Dendritic cell treated with granulocyte-macrophage colony-stimulating factor and Interleukin-4, amounts not matched to agents 40 ng/mL and 50 ng/mL, for 4 days (primary cell): ENCODE results near the gene KRT35.

Experiments
- H3K27ac Mint-ChIP-seq: one replicate; pipeline ENCODE4 v1.8.0; 2022; ENCODE audit warnings: mild to moderate bottlenecking, mixed read lengths
- H3K27me3 Mint-ChIP-seq: one replicate; pipeline ENCODE4 v1.8.0; 2022; ENCODE audit warnings: mild to moderate bottlenecking, mixed read lengths
- H3K36me3 Mint-ChIP-seq: one replicate; pipeline ENCODE4 v1.8.0; 2022; ENCODE audit warnings: low read depth, mixed read lengths
- H3K4me1 Mint-ChIP-seq: one replicate; pipeline ENCODE4 v1.8.0; 2022; ENCODE audit warnings: low read depth, mixed read lengths
- H3K4me3 Mint-ChIP-seq: one replicate; pipeline ENCODE4 v1.8.0; 2022; ENCODE audit warnings: mild to moderate bottlenecking, moderate library complexity, mixed read lengths
- H3K9me3 Mint-ChIP-seq: one replicate; pipeline ENCODE4 v1.8.0; 2022; ENCODE audit warnings: mixed read lengths
- intact Hi-C: fragments of 100-400 bp; cut with micrococcal nuclease; formaldehyde crosslinking; loops from one replicate; pipeline ENCODE4 v1.15.0; 2022

KRT35 gene

DNA sequence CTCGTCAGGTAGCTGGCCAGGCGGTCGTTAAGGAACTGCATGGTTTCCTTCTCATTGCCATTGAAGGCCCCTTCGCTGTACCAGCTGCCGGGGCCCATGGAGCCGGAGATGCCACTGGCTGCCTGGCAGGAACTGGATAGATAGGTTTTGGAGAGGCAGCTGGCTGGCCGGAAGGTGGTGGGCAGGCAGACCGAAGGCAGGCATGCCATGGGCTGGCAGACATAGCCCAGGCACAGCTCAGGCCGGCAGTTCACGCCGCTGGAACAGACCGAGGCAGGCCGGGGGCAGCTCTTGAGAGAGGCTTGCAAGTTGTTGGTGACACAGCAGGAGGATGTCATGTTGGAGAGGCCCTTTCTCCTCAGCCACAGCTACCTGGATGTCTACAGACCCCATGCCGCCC is 14.0 kb downstream of the KRT35 start, which contains the start of gene KRT32:
Gene KRT32 (minus strand): TSS at position 399 of the 400 bp plus-strand sequence. CDS start 61 bp downstream, at position 338.
- Mint-ChIP-seq H3K27ac (no peak within 1 kb of the TSS), H3K27me3 (peaks cover 15% of the 10 kb centered on the region), H3K9me3 (no peaks in the 10 kb centered on the region), H3K36me3 (no peaks in the 10 kb centered on the region), H3K4me1 (no peaks in the 10 kb centered on the region), H3K4me3 (no peak within 1 kb of the TSS)
- intact Hi-C loops, result no loop called here

DNA sequence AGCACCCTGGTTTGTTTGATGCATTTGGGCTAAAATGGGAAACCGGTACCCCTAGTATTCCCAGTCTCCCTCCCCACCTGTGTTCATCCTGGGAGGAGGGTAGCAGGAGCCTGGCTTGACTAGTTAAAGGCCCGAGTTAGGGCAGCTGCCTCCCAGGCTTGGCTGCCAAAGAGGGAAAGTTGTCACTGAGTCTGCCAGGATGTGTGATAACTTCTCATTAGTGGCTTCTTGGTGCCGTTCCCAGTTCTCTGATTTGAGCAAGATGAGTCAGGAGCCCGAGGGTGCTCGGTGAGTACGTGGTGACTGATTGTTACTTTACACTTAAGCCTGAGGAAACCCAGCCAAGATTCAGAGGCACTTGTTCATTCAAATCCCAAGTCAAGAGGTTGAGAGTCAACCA is 16.3 kb downstream of the KRT35 start:
- Mint-ChIP-seq H3K9me3 (no peaks in the 10 kb centered on the region), H3K36me3 (no peaks in the 10 kb centered on the region), H3K27ac (no peak overlapping the region), H3K4me1 (no peaks in the 10 kb centered on the region), H3K27me3 (peaks cover 12% of the 10 kb centered on the region), H3K4me3 (no peak overlapping the region)
- intact Hi-C loops, result no loop called here

DNA sequence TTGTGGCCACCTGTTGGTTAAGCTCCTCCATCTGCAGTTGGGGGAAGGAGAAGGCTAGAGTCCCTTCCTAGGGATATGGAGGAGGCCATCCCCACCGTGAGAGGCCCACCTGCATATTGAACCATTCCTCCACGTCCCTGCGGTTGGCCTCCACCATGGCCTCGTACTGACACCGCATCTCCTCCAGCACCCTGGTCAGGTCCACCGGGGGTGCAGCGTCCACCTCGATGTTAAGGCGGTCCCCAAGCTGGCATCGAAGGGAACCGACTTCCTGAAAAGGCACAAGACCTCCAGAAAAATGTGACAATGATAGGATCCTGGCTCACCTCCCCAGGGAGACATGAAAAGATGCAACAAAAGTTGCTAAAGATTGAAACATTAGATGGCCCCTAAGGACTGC is 16.8 kb downstream of the KRT35 start:
- no peaks in the 10 kb centered on the region for H3K9me3 Mint-ChIP-seq
- peaks cover 10% of the 10 kb centered on the region for H3K27me3 Mint-ChIP-seq
- intact Hi-C loops, result no loop called here
- no peaks in the 10 kb centered on the region for H3K36me3 Mint-ChIP-seq
- H3K4me3 Mint-ChIP-seq, result no peak overlapping the region
- H3K27ac Mint-ChIP-seq, result no peak overlapping the region
- H3K4me1 Mint-ChIP-seq, result no peaks in the 10 kb centered on the region

DNA sequence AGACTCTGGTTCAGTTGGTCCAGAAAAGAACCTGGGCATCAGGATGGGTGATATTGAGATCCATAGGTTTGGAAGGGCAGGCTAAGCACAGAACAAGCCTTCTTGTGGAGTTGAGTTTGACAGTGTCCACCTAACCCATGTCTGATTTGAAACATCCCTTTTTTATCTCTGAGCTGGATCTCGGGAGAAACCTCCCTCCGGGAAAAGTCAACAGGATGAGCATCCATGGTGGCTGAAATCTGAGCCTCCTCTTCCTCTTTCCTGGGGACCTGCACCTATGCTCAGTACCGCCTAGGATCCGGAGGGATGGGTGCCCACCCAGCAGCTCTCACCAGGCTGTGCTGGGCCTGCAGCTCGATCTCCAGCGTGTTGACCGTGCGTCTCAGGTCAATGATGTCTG is 17.2 kb downstream of the KRT35 start:
- Mint-ChIP-seq H3K27ac (no peak overlapping the region), H3K4me1 (no peaks in the 10 kb centered on the region), H3K4me3 (no peak overlapping the region), H3K27me3 (peaks cover 9% of the 10 kb centered on the region), H3K9me3 (no peaks in the 10 kb centered on the region), H3K36me3 (no peaks in the 10 kb centered on the region)
- intact Hi-C loops, result no loop called here

- Mint-ChIP-seq H3K36me3 (no peaks in the 10 kb centered on the region), H3K27ac (no peak overlapping the region), H3K4me1 (no peaks in the 10 kb centered on the region), H3K9me3 (no peaks in the 10 kb centered on the region), H3K27me3 (peaks cover 5% of the 10 kb centered on the region), H3K4me3 (no peak overlapping the region)
- intact Hi-C loops, result no loop called here
These were observed 18.2 kb downstream of the KRT35 start for GRCh38 chr17:41462705-41463104.

DNA sequence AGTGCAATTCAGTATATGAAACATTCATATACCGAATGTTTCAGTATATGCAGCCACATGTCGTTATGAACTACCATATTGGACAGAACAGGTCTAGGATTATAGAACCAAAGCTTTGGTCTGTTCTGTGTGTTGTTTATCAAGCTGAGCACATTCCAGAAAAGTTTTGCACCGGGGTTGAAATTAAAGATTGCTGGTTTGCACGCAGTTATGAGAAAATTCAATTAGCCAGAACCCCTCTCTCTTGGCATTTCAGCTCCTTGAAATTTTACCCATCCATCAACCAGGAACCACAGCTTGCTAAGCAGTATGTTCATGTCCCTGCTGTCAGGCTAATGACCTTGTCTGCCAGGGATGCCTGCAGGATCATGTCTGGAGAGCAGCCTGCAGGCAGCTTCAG is 23.3 kb downstream of the KRT35 start:
- Mint-ChIP-seq H3K27ac (no peak overlapping the region), H3K9me3 (no peaks in the 10 kb centered on the region), H3K4me1 (no peaks in the 10 kb centered on the region), H3K36me3 (no peaks in the 10 kb centered on the region), H3K4me3 (no peak overlapping the region), H3K27me3 (peaks cover 14% of the 10 kb centered on the region)
- intact Hi-C loops, result no loop called here

- Mint-ChIP-seq H3K4me1 (peaks cover 6% of the 10 kb centered on the region), H3K27ac (no peak overlapping the region), H3K9me3 (no peaks in the 10 kb centered on the region), H3K36me3 (no peaks in the 10 kb centered on the region), H3K4me3 (no peak overlapping the region), H3K27me3 (peaks cover 18% of the 10 kb centered on the region)
- intact Hi-C loops, result no loop called here
These were observed 24.7 kb downstream of the KRT35 start for GRCh38 chr17:41456204-41456603.

GRCh38 chr17:41455236-41455635 is 25.7 kb downstream of the KRT35 start:
- Mint-ChIP-seq H3K27me3 (peaks cover 21% of the 10 kb centered on the region), H3K4me3 (no peak overlapping the region), H3K36me3 (no peaks in the 10 kb centered on the region), H3K9me3 (no peaks in the 10 kb centered on the region), H3K27ac (no peak overlapping the region), H3K4me1 (peaks cover 6% of the 10 kb centered on the region)
- intact Hi-C loops, result no loop called here

GRCh38 chr17:41453066-41453465 is 27.9 kb downstream of the KRT35 start:
- Mint-ChIP-seq H3K4me3 (no peak overlapping the region), H3K4me1 (peaks cover 6% of the 10 kb centered on the region), H3K36me3 (no peaks in the 10 kb centered on the region), H3K27me3 (peaks cover 22% of the 10 kb centered on the region), H3K9me3 (no peaks in the 10 kb centered on the region), H3K27ac (no peak overlapping the region)
- intact Hi-C loops, result no loop called here

DNA sequence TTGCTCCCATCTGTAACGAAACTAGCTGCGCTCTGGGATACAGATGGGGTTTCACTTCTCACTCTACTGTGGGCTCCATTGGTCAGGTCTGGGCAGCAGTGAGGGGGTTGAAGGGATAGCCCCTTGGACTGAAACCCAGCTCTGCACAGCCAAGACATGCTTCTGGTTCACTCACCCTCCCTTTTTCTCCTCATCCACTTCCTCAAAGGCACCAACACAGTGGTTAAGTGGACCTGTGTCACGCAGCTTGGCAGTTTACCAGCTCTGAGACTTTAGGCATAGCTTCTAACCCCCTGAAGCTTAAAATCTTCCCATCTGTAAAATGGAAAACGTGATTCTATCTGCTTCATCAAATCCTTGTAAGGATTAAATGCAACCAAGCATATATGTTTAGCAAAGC is 28.7 kb downstream of the KRT35 start:
- intact Hi-C loops, result no loop called here

GRCh38 chr17:41451154-41451728 is 29.7 kb downstream of the KRT35 start:
- Mint-ChIP-seq H3K4me1 (peaks cover 6% of the 10 kb centered on the region), H3K4me3 (no peak overlapping the region), H3K27ac (no peak overlapping the region), H3K9me3 (no peaks in the 10 kb centered on the region), H3K27me3 (peaks cover 22% of the 10 kb centered on the region), H3K36me3 (no peaks in the 10 kb centered on the region)
- intact Hi-C loops, result no loop called here

More for the DNA sequence above, 28.7 kb downstream of the KRT35 start:
- H3K36me3 Mint-ChIP-seq, result no peaks in the 10 kb centered on the region
- peaks cover 6% of the 10 kb centered on the region for H3K4me1 Mint-ChIP-seq
- no peak overlapping the region for H3K27ac Mint-ChIP-seq
- no peaks in the 10 kb centered on the region for H3K9me3 Mint-ChIP-seq
- peaks cover 22% of the 10 kb centered on the region for H3K27me3 Mint-ChIP-seq
- H3K4me3 Mint-ChIP-seq, result no peak overlapping the region

GRCh38 chr17:41449008-41449407 is 31.9 kb downstream of the KRT35 start:
- H3K27me3 Mint-ChIP-seq, result peaks cover 29% of the 10 kb centered on the region
- no peaks in the 10 kb centered on the region for H3K36me3 Mint-ChIP-seq
- peaks cover 6% of the 10 kb centered on the region for H3K4me1 Mint-ChIP-seq
- no peak overlapping the region for H3K27ac Mint-ChIP-seq
- no peak overlapping the region for H3K4me3 Mint-ChIP-seq
- no peaks in the 10 kb centered on the region for H3K9me3 Mint-ChIP-seq
- intact Hi-C loops, result no loop called here

DNA sequence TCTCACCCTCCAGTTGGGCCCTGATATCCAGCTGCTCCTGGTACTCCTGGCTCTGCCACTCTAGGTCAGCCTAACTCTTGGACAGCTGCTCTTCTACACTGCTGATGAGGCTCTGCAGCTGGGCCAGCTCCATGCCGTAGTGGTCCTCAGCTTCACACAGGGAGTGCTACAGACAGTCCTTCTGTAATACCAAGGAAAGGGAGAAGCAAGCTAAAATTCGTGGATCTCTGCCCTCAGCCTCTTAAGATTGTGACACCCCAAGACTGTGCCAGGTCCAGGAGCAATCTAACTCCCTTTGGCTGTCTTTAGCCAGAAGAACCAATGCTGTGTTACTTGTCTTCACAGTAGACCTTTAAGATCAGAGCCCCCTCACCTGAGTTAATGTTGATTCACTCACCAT is 32.4 kb downstream of the KRT35 start:
- Mint-ChIP-seq H3K9me3 (no peaks in the 10 kb centered on the region), H3K27me3 (peaks cover 28% of the 10 kb centered on the region), H3K27ac (no peak overlapping the region), H3K36me3 (no peaks in the 10 kb centered on the region), H3K4me3 (no peak overlapping the region), H3K4me1 (peaks cover 6% of the 10 kb centered on the region)
- intact Hi-C loops, result no loop called here

DNA sequence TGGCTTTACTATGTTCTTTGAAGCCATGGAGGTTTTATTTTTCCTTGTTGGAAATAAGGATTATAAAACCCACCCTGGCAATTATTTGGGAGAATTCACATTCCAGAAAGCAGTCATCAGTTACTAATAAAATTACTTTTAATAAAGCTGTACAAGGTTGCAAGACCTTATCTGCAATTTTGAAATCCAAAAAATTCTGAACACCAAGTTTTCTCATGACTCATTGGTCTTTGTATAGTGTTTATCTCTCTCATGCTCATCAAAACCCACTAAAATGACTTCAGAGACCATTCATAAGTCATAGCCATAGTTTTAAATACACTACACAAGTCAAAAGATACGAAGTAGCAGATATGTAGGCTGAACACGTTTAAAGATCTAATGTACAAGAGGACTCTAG is 34.1 kb downstream of the KRT35 start:
- H3K27me3 Mint-ChIP-seq, result peaks cover 28% of the 10 kb centered on the region

DNA sequence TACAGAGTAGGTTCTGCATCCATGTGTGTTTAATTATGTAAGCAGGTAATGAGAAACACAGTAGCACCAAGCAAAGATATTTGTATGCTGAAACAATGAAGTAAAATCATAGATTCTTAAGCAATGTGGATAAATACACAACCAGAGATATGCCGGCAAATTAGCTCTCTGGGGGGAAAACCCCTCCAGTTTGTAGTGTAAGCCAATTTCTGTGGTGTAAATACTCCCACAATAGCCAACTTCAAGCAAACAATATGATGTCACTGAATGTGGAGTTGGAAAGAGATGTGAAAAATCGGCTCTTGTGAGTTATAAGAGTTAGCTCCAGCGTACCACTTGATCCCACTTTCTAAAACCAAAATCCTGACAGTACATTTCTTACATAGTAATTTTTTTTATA is 36.3 kb downstream of the KRT35 start:
- peaks cover 30% of the 10 kb centered on the region for H3K27me3 Mint-ChIP-seq
- no peaks in the 10 kb centered on the region for H3K4me1 Mint-ChIP-seq
- intact Hi-C loops, result no loop called here
- H3K9me3 Mint-ChIP-seq, result no peaks in the 10 kb centered on the region
- H3K36me3 Mint-ChIP-seq, result no peaks in the 10 kb centered on the region
- H3K27ac Mint-ChIP-seq, result no peak overlapping the region
- H3K4me3 Mint-ChIP-seq, result no peak overlapping the region

More for the DNA sequence above, 34.1 kb downstream of the KRT35 start:
- no peak overlapping the region for H3K4me3 Mint-ChIP-seq
- no peaks in the 10 kb centered on the region for H3K36me3 Mint-ChIP-seq
- H3K9me3 Mint-ChIP-seq, result no peaks in the 10 kb centered on the region
- intact Hi-C loops, result no loop called here
- H3K4me1 Mint-ChIP-seq, result no peaks in the 10 kb centered on the region
- H3K27ac Mint-ChIP-seq, result no peak overlapping the region
